ENCODE results near the gene THOC5.
A peak's percentile ranks its signal among the peaks of the same experiment; 100 is the strongest.

The THOC5 gene

DNA sequence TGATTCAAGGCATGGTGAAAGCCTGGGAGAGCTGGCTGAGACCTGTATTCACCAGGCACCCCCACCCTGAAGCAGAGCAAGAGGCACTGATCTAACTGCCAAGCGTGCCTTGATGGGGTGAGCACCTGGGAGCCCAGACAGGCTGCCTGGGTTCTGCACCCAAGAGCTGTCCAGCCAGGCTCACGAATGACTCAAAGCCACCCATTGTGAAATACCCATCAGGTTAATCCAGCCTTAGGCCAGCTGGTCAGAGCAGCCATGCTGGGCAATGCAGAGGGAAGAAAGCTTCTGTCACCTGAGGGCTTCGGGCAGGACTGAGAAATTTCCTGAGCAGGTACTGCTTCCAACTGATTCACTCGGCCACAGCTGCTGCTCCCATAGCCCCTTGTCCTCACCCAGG, 22.1 kb downstream of the THOC5 start:
- H3K27me3 Mint-ChIP-seq = no peaks in the 10 kb centered on the region
- H3K27ac Mint-ChIP-seq = no peak overlapping the region
- no peak for DNase-seq
- H3K9me3 Mint-ChIP-seq = no peaks in the 10 kb centered on the region
- H3K36me3 Mint-ChIP-seq (ENCODE audit: low read depth) = peaks cover 40% of the 10 kb centered on the region
- no peak overlapping the region for H3K4me3 Mint-ChIP-seq
- no peaks in the 10 kb centered on the region for H3K4me1 Mint-ChIP-seq
- no peak for ATAC-seq

DNA sequence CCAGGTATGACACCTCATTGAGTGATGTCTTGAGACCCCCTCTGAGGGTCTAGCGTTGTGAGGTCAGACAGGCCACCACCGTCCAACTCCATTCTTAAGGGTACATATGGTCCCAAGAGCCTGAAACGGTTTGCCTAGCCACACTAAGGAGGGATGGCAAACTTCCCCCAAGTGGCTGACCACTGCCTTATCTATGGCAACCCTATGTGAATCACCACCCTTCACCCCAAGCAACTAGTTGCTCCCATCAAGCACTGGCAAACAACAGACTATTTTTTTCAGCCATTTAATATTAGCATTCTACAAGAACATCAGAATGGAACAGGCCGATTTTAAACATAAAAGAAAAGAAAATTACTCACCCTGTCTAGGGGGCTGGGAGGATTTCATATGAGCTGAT, 22.8 kb downstream of the THOC5 start:
- Mint-ChIP-seq H3K27ac (no peak overlapping the region), H3K27me3 (no peaks in the 10 kb centered on the region), H3K4me1 (no peaks in the 10 kb centered on the region), H3K36me3 (ENCODE audit: low read depth) (peaks cover 37% of the 10 kb centered on the region), H3K9me3 (no peaks in the 10 kb centered on the region), H3K4me3 (no peak overlapping the region)
- ATAC-seq (no peak), DNase-seq (no peak)

DNA sequence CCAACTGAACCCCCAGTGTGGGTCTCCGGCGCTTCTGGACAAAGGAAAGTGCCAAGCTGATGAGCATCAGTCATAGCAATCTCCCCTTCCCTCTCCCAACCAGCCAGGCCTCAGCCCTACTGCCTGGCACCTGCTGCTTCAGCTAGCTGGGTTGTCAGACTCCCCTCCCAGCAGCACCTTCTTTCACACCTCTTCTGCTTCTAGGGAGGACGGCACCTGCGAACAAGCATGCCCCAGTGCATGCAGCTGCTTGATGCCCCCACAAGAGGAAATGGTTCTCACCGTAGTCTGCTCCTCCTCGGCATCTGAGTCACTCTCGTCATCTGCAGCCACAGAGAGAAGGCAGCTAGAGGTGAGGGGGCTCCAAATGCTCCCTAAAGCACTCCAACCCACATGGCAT, 25.4 kb downstream of the THOC5 start:
- no peak for DNase-seq
- no peak for ATAC-seq
- H3K4me3 Mint-ChIP-seq = no peak overlapping the region
- peaks cover 35% of the 10 kb centered on the region for H3K36me3 Mint-ChIP-seq (ENCODE audit: low read depth)
- H3K9me3 Mint-ChIP-seq = no peaks in the 10 kb centered on the region
- H3K4me1 Mint-ChIP-seq = no peaks in the 10 kb centered on the region
- no peaks in the 10 kb centered on the region for H3K27me3 Mint-ChIP-seq
- no peak overlapping the region for H3K27ac Mint-ChIP-seq

DNA sequence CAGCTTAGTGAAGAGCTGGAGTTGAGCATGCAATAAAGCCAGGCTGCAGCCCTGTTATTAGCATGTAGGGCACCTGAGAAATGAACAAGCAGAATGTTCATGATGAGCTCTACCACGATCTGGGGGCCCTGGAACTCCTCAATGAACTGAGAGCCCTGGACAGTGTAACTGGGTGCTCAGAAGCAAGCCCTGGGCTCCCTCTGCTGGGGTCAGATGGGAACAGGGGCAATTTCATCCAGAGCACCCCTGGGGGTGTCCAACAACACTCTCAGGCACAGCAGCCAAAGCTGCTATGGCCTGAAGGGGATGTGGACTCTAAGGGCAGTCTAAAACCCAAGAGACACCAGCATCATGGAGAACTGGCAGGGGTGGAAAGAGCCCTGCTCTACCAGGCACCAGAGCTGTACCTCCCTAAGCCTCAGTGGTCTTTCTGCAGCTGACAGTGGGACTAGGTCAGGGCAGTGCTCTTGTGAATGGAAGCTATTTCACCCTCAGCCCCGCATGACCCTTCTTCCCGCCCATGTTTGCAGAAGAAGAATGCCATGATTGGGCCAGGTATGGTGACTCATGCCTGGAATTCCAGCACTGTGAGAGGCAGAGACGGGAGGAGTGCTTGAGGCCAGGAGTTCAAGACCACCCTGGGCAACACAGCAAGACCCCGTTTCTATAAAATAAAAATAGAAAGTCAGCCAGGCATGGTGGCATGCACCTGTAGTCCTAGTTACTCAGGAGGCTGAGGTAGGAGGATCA, 28.9 kb downstream of the THOC5 start:
- H3K27me3 Mint-ChIP-seq = no peaks in the 10 kb centered on the region
- no peaks in the 10 kb centered on the region for H3K4me1 Mint-ChIP-seq
- H3K4me3 Mint-ChIP-seq = no peak overlapping the region
- H3K27ac Mint-ChIP-seq = no peak overlapping the region
- DNase-seq = peak; percentile 7
- no peaks in the 10 kb centered on the region for H3K9me3 Mint-ChIP-seq
- ATAC-seq = peak; percentile 46
- H3K36me3 Mint-ChIP-seq (ENCODE audit: low read depth) = peaks cover 40% of the 10 kb centered on the region

GRCh38 chr22:29523761-29524160, 29.8 kb downstream of the THOC5 start:
- no peak for ATAC-seq
- H3K4me1 Mint-ChIP-seq = no peaks in the 10 kb centered on the region
- H3K4me3 Mint-ChIP-seq = no peak overlapping the region
- no peaks in the 10 kb centered on the region for H3K27me3 Mint-ChIP-seq
- peaks cover 44% of the 10 kb centered on the region for H3K36me3 Mint-ChIP-seq (ENCODE audit: low read depth)
- no peak for DNase-seq
- H3K9me3 Mint-ChIP-seq = no peaks in the 10 kb centered on the region
- H3K27ac Mint-ChIP-seq = no peak overlapping the region

DNA sequence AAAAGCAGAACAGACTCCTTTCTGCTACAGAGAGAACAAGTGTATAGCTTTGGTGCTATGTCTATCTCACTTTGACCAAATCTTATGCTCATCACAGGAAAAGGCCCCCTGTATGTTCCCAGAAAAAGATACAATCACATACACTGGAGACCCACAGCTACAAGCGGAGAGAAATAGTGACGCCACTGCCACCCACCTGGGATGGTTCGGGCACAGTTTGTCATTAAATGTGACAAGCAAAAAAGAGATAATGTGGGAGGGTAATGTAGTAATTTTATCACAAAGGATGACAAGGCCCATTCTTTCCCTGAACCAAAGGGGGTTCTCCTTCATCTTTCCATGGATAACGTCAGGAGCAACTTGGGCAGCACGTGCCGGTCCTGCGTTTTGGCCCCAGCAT, 32.0 kb downstream of the THOC5 start:
- H3K27ac Mint-ChIP-seq = no peak overlapping the region

GRCh38 chr22:29520851-29521250, 32.7 kb downstream of the THOC5 start:
- no peaks in the 10 kb centered on the region for H3K27me3 Mint-ChIP-seq
- H3K36me3 Mint-ChIP-seq (ENCODE audit: low read depth) = peaks cover 52% of the 10 kb centered on the region
- H3K4me3 Mint-ChIP-seq = no peak overlapping the region
- H3K4me1 Mint-ChIP-seq = no peaks in the 10 kb centered on the region
- no peaks in the 10 kb centered on the region for H3K9me3 Mint-ChIP-seq
- DNase-seq (no peak), ATAC-seq (no peak)
- H3K27ac Mint-ChIP-seq = no peak overlapping the region

More for the DNA sequence above, 32.0 kb downstream of the THOC5 start:
- Mint-ChIP-seq H3K4me1 (no peaks in the 10 kb centered on the region), H3K27me3 (no peaks in the 10 kb centered on the region), H3K9me3 (no peaks in the 10 kb centered on the region), H3K4me3 (no peak overlapping the region), H3K36me3 (ENCODE audit: low read depth) (peaks cover 48% of the 10 kb centered on the region)
- DNase-seq (no peak), ATAC-seq (no peak)

DNA sequence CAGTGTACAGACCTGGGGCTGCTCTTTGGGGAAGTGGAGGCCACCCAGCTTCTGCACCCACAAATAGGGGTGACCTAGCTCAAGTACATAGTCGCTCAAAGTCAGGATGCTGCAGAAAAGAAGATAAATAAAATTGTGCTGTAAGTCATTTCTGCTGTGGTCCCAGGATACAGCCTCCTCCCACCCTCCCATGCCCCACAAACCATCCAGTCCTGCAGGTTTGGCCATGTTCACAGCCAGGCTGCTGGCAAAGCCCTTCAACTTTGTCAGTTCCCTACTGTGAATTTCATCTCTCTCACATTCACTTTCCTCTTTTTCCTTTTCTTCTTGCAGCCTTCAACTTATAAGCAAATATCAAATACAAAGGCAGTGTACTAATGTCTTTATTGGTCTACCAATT, 33.6 kb downstream of the THOC5 start:
- Mint-ChIP-seq H3K9me3 (no peaks in the 10 kb centered on the region), H3K27me3 (no peaks in the 10 kb centered on the region), H3K4me1 (no peaks in the 10 kb centered on the region), H3K27ac (no peak overlapping the region), H3K4me3 (no peak overlapping the region), H3K36me3 (ENCODE audit: low read depth) (peaks cover 49% of the 10 kb centered on the region)
- ATAC-seq (no peak), DNase-seq (no peak)

DNA sequence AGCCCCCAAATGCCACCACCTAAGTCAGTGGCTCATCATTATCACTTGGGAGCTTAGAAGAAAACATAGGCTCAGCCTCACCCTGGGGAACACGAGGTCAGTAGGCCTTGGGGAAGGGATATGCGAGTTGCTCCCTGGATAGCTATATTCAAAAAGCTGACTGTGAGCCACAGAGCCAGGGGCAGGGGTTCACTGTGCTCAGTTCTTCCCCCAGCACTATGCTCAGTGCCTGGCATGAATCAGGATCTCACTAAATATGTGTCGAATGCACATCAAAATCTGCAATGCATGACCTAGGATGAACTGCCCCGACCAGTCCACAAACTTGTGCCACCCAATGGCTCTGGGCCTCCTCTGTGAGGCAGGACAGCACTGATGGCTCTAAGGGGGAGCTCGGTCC, 35.1 kb downstream of the THOC5 start:
- peaks cover 43% of the 10 kb centered on the region for H3K36me3 Mint-ChIP-seq (ENCODE audit: low read depth)
- no peak overlapping the region for H3K4me3 Mint-ChIP-seq
- H3K27ac Mint-ChIP-seq = no peak overlapping the region
- H3K4me1 Mint-ChIP-seq = no peaks in the 10 kb centered on the region
- H3K9me3 Mint-ChIP-seq = no peaks in the 10 kb centered on the region
- no peaks in the 10 kb centered on the region for H3K27me3 Mint-ChIP-seq
- ATAC-seq = no peak
- DNase-seq = no peak

DNA sequence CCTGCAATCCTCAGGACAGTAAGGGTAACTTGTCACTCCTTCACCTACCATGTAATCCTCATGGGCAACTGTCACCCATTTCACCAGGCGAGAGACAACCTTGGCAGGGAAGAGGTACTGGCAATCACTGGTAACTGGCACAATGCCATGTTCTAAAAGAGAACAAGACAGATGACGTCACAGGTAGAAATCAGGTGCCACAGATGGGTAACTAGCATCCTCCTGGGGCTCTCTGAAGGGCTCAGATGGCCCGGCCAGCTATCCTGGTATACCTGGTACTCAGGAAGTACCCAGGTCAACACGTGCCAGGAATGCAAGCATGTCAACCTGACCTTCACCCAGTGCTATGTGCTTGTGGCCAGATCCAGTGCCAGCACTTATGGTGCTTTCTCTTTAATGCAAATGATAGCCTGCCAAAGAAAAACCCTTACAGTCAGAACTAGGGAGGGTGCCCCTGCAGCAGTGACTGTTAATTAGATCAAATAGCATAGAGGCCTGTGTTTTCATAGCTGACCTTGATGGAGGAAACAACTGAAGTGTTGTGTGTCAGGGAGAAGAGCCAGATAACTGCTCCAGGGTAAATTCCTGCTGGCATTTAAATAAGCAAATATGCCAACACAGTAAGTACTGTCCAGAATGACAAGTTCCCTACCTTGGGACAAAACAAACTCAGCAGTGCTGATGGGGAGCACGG, 36.2 kb downstream of the THOC5 start:
- DNase-seq = no peak
- H3K27ac Mint-ChIP-seq = no peak overlapping the region
- H3K27me3 Mint-ChIP-seq = no peaks in the 10 kb centered on the region
- no peak for ATAC-seq
- no peaks in the 10 kb centered on the region for H3K9me3 Mint-ChIP-seq
- peaks cover 46% of the 10 kb centered on the region for H3K36me3 Mint-ChIP-seq (ENCODE audit: low read depth)
- H3K4me3 Mint-ChIP-seq = no peak overlapping the region
- H3K4me1 Mint-ChIP-seq = no peaks in the 10 kb centered on the region

- no peak for ATAC-seq
- H3K27ac Mint-ChIP-seq = no peak overlapping the region
Measured at GRCh38 chr22:29512031-29512430, 41.5 kb downstream of the THOC5 start.

DNA sequence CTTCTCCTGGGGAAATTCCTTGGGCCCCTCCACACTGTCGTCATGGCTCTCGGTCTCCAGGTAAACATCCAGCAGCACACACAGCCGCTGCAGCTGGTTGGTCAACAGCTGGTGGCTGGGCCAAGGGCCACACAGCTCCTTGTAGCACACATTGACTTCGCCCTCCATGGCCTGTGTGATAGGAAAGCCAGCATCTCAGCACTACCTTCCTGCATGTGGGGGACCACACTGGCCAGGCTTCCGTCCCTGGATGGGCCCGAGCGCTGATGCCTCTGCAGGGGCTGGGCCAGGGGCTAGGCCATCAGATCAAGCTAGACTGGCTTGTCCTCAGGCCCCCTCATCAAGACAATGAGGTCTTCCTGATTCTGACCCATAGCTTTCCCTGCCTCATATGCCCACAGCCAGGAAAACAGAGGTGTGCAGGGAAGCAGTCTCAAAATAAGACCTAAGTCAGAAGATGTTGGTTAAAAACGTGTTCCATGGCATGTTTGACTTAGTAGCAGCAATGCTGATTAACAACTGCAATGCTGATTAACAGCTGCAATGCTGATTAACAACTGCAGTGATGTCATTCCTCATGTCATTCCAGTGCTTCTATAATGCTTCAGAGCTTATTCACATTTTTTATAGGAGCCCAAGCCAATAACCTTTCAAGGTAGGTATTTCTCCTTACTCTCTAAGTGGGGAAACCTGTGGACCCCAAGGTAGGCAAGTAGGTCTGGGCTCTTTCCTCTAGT, 42.3 kb downstream of the THOC5 start:
- H3K9me3 Mint-ChIP-seq = no peaks in the 10 kb centered on the region
- H3K4me3 Mint-ChIP-seq = no peak overlapping the region
- H3K36me3 Mint-ChIP-seq (ENCODE audit: low read depth) = peaks cover 43% of the 10 kb centered on the region
- ATAC-seq (no peak), DNase-seq (no peak)
- H3K27ac Mint-ChIP-seq = no peak overlapping the region
- no peaks in the 10 kb centered on the region for H3K27me3 Mint-ChIP-seq
- peaks cover 3% of the 10 kb centered on the region for H3K4me1 Mint-ChIP-seq

More at GRCh38 chr22:29512031-29512430, 41.5 kb downstream of the THOC5 start:
- Mint-ChIP-seq H3K4me1 (peaks cover 3% of the 10 kb centered on the region), H3K4me3 (no peak overlapping the region), H3K27me3 (no peaks in the 10 kb centered on the region), H3K9me3 (no peaks in the 10 kb centered on the region), H3K36me3 (ENCODE audit: low read depth) (peaks cover 42% of the 10 kb centered on the region)
- no peak for DNase-seq

GRCh38 chr22:29510542-29510941, 43.0 kb downstream of the THOC5 start:
- Mint-ChIP-seq H3K27ac (no peak overlapping the region), H3K4me3 (no peak overlapping the region)

DNA sequence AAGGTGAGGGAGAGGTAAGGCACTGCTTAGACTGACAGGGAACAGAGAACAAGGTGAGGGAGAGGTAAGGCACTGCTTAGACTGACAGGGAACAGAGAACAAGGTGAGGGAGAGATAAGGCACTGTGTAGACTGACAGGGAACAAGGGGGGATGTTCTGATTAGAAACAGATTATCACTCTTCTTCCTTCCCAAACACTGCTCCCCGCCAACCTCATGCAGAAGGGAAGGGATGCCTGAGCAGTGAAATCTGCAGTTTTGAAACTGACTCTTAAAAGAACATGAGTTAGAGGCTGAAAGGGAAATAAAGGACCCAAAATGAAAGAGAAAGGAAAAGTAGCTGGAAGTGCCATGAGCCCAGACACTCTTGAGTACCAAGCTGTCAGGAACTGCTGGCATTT, 43.7 kb downstream of the THOC5 start:
- DNase-seq = no peak
- Mint-ChIP-seq H3K4me1 (peaks cover 3% of the 10 kb centered on the region), H3K27ac (peak overlapping the region; percentile 69), H3K4me3 (no peak overlapping the region), H3K9me3 (no peaks in the 10 kb centered on the region), H3K27me3 (no peaks in the 10 kb centered on the region), H3K36me3 (ENCODE audit: low read depth) (peaks cover 40% of the 10 kb centered on the region)
- ATAC-seq = no peak

More at GRCh38 chr22:29510542-29510941, 43.0 kb downstream of the THOC5 start:
- Mint-ChIP-seq H3K36me3 (ENCODE audit: low read depth) (peaks cover 40% of the 10 kb centered on the region), H3K27me3 (no peaks in the 10 kb centered on the region), H3K9me3 (no peaks in the 10 kb centered on the region), H3K4me1 (peaks cover 3% of the 10 kb centered on the region)
- no peak for ATAC-seq
- no peak for DNase-seq

- Mint-ChIP-seq H3K4me3 (no peak overlapping the region), H3K36me3 (ENCODE audit: low read depth) (peaks cover 40% of the 10 kb centered on the region)
Measured at GRCh38 chr22:29509298-29509697, 44.3 kb downstream of the THOC5 start.

More at GRCh38 chr22:29509298-29509697, 44.3 kb downstream of the THOC5 start:
- Mint-ChIP-seq H3K9me3 (no peaks in the 10 kb centered on the region), H3K27ac (no peak overlapping the region), H3K4me1 (peaks cover 3% of the 10 kb centered on the region), H3K27me3 (no peaks in the 10 kb centered on the region)
- no peak for ATAC-seq
- no peak for DNase-seq

Measured in activated naive CD8-positive, alpha-beta T cell treated with anti-CD3 and anti-CD28 coated beads, Interleukin-2, amount 50 U/mL, for 24 hours (primary cell).